ENCODE results near the gene GOPC. TPM values are rescaled to one million over a fixed set of nuclear protein-coding genes. Genes with fewer than 3 reads are reported as not detected.

GOPC gene
- total RNA-seq, 1 experiment from 2014 or later: 18.7 TPM

GRCh38 chr6:117590447-117590846 is 11.9 kb downstream of the GOPC start:
- H3K18ac ChIP-seq (ENCODE audit: insufficient read length, low read depth, low read length): no peak overlapping the region
- no peak overlapping the region for H4K91ac ChIP-seq (ENCODE audit: insufficient read length, low read depth, low read length)
- H3K56ac ChIP-seq (ENCODE audit: insufficient read length, low read depth, low read length): no peak overlapping the region
- H3K14ac ChIP-seq (ENCODE audit: insufficient read depth, low read length): no peak overlapping the region
- H3K79me2 ChIP-seq (ENCODE audit: insufficient read depth, low read length): no peaks in the 10 kb centered on the region; the same call in 1 of the 2 replicates
- no CpG with 5 or more reads among the region's 5 CpGs for WGBS (ENCODE audit: extremely low coverage, insufficient read length, low lambda C conversion rate)
- no peak for DNase-seq
- no peaks in the 10 kb centered on the region for H3K9me3 ChIP-seq (ENCODE audit: control insufficient read depth, low read depth, low read length)
- no peaks in the 10 kb centered on the region for H3K23me2 ChIP-seq (ENCODE audit: insufficient read length, low read depth, low read length, poor library complexity, severe bottlenecking)
- no peaks in the 10 kb centered on the region for H4K20me1 ChIP-seq (ENCODE audit: control insufficient read depth, insufficient read depth, insufficient read length)
- no peak for TF ChIP-seq CTCF (conservative IDR thresholded peaks at IDR 0.05)
- Mint-ChIP-seq H3K4me1 (no peaks in the 10 kb centered on the region), H3K9me3 (no peaks in the 10 kb centered on the region), H3K27me3 (ENCODE audit: low read depth) (no peaks in the 10 kb centered on the region), H3K4me3 (no peak overlapping the region), H3K27ac (no peak overlapping the region), H3K36me3 (ENCODE audit: insufficient read depth in 1 of 3, low read depth in 3 of 3) (peaks cover 9 to 18% (median 11%) of the 10 kb centered on the region in 3 experiments; a peak in 6 of 7 replicates)
- H2BK12ac ChIP-seq (ENCODE audit: insufficient read length, low read depth, low read length): no peak overlapping the region
- no peaks in the 10 kb centered on the region for H3K27me3 ChIP-seq (ENCODE audit: insufficient read depth, low read length)
- no peak overlapping the region for H3K27ac ChIP-seq (ENCODE audit: insufficient read length, low read depth, low read length)
- no peak overlapping the region for H3K4me2 ChIP-seq (ENCODE audit: insufficient read depth, insufficient read length, low read length)
- no peak overlapping the region for H2AFZ ChIP-seq (ENCODE audit: low read length)
- no peak overlapping the region for H3K4ac ChIP-seq (ENCODE audit: low read depth, low read length)
- no peak overlapping the region for H2BK20ac ChIP-seq (ENCODE audit: low read depth, low read length, poor library complexity, severe bottlenecking)
- H3K79me1 ChIP-seq (ENCODE audit: insufficient read depth, low read depth, low read length, poor library complexity, severe bottlenecking): no peaks in the 10 kb centered on the region
- no peaks in the 10 kb centered on the region for H3K4me1 ChIP-seq (ENCODE audit: insufficient read depth, low read length)
- H2AK5ac ChIP-seq (ENCODE audit: insufficient read length, low read length): no peak overlapping the region
- H3K9ac ChIP-seq (ENCODE audit: extremely low read depth, insufficient read length, low read length): no peak overlapping the region
- no peak overlapping the region for H4K8ac ChIP-seq (replicated peaks; ENCODE audit: insufficient read length, low read depth, low read length)
- no peak overlapping the region for H2BK15ac ChIP-seq (ENCODE audit: low read depth, low read length)
- H3K23ac ChIP-seq (ENCODE audit: insufficient read length, low read depth, low read length): no peak overlapping the region
- no peak overlapping the region for H2BK120ac ChIP-seq (ENCODE audit: low read depth, low read length, poor library complexity, severe bottlenecking)
- no peak overlapping the region for H3T11ph ChIP-seq (ENCODE audit: low read length)
- no peak overlapping the region for H4K5ac ChIP-seq (ENCODE audit: insufficient read length, low read depth, low read length)
- H2BK5ac ChIP-seq (ENCODE audit: insufficient read length, low read length): no peak overlapping the region

All from H9 (cell line).